NCI-H1436 treated with DMSO at 0.1 percent for 48 hours (cell line): Measurements from ENCODE around the gene SLC35G4.
"Not testable (repeated sequence)": the region's sequence is repeated elsewhere in the genome, so short reads cannot be mapped to it uniquely, and the experiment has no call there.

Source experiments
- DNase-seq: peaks from one replicate; lab custom pipeline; 2025; lab: John Stamatoyannopoulos, UW

The SLC35G4 gene

DNA sequence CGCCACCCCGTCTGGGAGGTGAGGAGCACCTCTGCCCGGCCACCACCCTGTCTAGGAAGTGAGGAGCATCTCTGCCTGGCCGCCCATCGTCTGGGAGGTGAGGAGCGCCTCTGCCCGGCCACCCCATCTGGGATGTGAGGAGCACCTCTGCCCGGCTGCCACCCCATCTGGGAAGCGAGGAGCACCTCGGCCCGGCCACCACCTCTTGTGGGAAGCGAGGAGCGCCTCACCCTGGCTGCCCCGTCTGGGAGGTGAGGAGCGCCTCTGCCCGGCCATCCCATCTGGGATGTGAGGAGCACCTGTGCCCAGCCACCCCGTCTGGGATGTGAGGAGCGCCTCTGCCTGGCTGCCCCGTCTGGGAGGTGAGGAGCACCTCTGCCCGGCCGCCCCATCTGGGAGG lies 4.6 kb downstream of the SLC35G4 start:
- not testable (repeated sequence) for DNase-seq

DNA sequence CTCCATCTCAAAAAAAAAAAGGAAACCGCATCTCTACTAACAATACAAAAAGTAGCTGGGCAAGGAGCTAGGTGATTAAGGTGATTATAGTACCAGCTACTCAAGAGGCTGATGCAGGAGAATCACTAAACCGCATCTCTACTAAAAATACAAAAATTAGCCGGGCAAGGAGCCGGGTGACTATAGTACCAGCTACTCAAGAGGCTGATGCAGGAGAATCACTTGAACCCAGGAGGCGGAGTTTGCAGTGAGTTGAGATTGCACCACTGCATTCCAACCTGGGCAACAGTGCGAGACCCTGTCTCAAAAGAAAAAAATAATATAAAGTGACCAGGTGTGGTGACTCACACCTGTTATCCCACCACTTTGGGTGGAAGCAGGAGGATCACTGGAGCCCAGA lies 5.6 kb downstream of the SLC35G4 start:
- DNase-seq: not testable (repeated sequence)

DNA sequence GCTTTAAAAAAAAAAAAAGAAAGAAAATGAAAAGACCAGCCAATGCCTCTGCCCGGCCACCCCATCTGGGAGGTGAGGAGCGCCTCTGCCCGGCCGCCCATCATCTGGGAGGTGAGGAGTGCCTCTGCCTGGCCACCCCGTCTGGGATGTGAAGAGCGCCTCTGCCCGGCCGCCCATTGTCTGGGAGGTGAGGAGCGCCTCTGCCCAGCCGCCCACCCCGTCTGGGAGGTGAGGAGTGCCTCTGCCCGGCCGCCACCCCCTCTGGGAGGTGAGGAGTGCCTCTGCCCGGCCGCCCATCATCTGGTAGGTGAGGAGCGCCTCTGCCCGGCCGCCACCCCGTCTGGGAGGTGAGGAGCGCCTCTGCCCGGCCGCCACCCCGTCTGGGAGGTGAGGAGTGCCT lies 37.9 kb downstream of the SLC35G4 start:
- DNase-seq: not testable (repeated sequence)

DNA sequence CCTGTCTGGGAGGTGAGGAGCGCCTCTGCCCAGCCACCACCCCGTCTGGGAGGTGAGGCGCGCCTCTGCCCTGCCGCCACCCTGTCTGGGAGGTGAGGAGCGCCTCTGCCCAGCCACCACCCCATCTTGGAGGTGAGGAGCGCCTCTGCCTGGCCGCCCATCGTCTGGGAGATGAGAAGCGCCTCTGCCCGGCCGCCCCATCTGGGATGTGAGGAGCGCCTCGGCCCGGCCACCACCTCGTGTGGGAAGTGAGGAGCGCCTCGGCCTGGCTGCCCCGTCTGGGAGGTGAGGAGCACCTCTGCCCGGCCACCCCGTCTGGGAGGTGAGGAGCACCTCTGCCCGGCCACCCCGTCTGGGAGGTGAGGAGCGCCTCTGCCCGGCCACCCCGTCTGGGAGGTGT lies 38.4 kb downstream of the SLC35G4 start:
- DNase-seq: not testable (repeated sequence)

DNA sequence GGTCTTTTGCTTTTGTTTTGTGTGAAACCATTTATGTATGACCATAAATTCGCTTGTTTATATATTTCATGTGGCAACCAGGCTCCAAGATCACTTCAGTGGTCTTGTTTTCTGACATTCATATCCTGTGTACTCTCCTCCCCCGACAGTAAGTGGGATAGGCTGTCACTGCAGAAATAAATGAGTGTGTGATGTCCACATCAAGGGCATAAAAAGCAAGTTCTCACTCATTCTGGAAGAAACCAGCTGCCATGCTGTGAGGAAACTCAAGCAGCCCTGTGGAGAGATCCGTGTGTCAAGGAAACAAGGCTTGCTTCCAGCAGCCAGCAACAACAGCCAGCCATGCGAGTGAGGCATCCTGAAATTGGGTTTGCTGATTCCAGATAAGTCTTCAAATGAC lies 40.4 kb downstream of the SLC35G4 start:
- DNase-seq: no peak

DNA sequence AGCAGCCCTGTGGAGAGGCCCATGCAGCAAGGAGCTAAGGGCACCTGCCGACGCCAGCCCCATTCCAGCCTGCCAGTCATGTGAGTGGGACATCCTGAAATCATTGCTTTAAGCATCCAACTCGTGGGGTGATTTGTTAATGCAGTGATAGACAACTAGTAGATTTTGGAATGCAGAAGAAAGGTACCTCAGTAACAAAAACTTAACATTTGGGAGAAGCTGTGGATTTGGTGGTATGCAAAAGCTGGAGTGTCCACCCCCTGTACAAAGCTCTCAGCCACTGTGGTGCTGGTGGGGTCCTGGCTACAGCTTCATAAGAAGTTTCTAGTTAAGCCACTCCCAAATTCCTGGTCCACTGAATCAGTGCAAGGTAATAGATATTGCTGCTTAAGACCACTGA lies 42.5 kb downstream of the SLC35G4 start:
- no peak for DNase-seq

DNA sequence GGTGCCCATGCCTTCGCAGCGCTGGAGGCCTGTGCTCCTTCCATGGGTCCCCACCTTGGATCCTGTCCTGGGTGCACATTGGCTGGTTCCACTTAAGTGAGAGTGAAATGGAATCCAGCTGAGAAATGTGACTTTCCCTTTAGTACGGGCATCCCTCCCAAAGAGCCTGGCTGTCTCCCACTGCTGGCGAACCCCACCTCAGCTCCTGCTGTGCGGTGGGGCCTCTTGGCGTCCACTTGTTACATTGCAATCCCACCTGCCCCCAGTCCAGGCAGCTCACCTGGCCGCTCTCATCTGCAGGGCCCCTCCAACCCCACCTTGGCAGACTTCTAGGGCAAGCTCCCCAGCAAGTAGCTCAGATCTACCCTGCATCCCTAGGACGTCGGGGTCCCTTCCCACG lies 44.1 kb downstream of the SLC35G4 start:
- DNase-seq: no peak

DNA sequence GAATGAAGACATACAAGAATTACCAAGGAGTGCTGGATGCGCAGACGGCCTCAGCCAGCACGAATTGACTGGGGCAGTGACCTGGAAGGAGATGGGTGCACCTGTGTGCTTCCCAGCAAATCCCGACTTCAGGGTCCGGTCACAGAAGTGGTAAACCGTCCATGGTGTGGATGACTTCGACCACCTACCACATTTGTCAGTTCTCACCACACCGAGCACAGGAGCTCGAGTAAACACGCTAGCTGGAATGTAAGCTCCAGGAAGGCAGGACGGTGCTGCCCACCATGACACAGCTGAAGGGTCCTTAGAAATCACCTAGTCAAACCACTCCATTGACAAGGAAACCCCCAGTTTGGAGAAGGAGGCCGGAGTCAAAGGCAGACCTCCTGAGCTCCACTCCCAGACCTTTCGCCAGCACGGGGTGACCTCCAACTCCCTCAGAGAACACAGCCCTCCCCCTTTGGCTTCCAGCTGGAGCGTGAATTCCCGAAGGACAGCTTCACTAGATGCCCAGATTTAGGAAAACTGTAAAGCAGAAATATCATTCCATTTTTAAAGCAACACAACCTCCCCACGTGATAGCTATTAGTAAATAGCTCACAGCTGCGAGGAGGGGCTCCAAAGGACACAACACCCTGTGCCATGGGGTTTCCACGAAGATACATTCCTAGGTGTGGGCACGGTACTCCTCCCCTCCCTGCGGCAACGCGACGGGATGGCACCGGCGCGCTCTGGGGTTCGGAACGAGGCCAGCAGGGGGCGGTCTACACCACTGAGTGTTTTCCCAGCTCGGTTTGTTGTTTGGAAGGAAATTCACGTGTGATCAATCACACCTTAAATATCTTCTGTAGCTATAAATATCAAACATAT lies 45.6 kb downstream of the SLC35G4 start:
- no peak for DNase-seq

DNA sequence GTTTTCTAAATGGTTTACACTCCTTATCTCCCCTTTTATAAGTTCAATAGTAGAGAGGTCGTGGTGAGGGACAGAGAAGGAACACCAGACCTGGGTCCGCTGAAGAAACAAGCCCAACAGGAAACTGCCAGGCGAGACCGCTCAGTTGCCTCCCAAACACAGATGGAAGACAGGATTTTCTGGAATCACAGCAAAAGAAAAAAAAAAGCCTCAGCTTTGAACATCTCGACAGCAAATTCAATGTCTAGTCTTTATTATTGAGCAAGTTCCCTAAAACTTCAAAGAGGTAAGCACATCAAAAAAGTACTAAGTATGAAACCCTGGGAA lies 46.2 kb downstream of the SLC35G4 start:
- no peak for DNase-seq

DNA sequence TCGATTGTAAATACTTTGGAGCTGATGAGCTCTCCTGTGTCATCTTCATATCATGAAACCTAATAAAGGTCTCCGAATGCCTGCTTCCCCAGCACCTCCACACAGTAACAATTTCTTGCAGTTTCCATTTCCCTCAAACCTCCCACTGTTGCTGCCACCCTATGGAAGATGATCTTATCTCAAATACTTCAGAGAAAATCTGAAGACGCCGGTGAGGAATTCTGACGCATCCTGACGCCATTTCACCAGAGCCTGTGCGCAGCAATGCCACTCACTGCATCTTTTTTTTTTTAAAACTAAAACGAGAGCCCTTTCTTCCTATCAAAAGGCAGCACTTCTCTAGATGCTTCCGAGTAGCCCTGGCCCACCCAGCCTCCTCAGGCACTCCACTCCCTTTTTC lies 47.8 kb downstream of the SLC35G4 start:
- DNase-seq: no peak

DNA sequence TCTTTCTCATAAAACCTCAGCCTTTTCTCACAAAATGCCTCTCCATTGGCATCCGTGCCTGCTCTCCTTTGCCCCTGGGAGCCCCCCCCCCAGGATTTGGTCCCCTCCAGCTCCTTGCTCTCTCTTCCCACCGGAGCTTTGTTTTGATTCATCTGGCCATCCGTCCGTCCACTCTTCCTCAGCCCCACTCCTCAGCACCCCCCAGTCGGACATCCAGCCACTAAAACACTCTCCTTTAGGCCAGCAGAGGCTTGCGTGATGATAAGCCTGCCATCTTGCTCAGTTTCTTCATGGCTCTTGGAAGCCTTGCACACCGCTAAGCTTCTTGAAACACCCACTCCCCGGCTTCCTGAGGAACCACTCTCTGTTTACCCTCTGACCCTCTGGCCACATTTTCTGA lies 48.2 kb downstream of the SLC35G4 start:
- no peak for DNase-seq

DNA sequence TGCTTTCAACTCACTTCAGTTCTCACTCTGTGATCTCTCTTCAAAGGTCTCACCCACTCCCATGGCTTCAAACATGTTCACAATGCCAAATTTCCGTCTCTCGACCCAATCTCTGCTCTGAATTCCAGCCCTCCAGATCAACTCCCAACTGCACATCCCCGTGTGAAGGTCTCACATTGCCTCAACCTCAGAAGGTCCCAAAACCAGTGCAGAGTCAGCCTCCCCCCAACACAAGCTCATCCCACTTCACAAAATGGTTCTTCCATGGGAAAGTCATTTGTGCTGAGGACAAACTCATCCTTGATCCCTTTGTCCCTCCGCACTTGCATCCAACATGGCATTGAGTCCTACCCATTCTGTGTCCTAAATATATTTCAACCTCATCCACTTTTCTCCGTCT lies 48.6 kb downstream of the SLC35G4 start:
- no peak for DNase-seq

DNA sequence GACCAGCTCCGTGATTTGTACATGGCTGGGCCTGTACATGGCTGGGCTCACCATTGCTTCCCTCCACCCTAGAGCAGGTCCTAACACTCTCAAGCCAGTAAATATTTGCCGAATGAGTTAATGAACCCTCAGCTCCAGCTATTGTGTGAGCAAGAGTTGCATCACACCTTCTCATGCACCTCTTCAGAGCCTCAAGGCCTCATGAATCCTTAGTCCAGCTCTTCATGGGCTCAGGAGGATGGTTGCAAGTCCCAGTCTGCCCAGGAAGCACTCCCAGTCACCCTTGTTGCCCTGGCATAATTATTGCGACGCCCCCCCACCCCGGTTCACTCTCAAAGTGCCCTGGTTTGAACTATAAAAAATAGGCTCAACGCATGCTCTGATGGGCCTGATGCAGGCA lies 49.6 kb downstream of the SLC35G4 start:
- DNase-seq: no peak
